K562 (cell line): ENCODE measurements around the gene GLIS1. TPM values are rescaled to one million over a fixed set of nuclear protein-coding genes. Genes with fewer than 3 reads are reported as not detected.

Source experiments
- ATAC-seq: fragments of 200-7000 bp; cut with Tn5 transposase; 3 replicates; pipeline ENCODE4 v1.9.1; 2020; ENCODE audit warnings: moderate library complexity
- BruUV-seq: library from RNA; stranded (reverse); fragments of 400-500 nt; replicated peaks from 2 replicates; lab custom pipeline; 2021; lab: Mats Ljungman, UMichigan
- CTCF ChIA-PET: fragments of 300-600 bp; formaldehyde crosslinking; extraction: SDS; loops from one replicate; lab custom pipeline; 2021; ENCODE audit warnings: low intra/inter-chr PET ratio; lab: Yijun Ruan, JAX
- POLR2A ChIA-PET: fragments of 300-600, 350-650 bp; sonication (Branson Sonifier 250); formaldehyde crosslinking; extraction: SDS; loops from one replicate; lab custom pipeline; 2021; ENCODE audit warnings: antibody characterized with exemption, inconsistent platforms; lab: Yijun Ruan, JAX
- DNase-seq, 4 experiments: peaks; one replicate each; pipeline versions ENCODE4 v3.0.0 to v3.0.0-alpha.2; 2011 to 2018; ENCODE audit warnings: low spot score in 3 of 4, mixed read lengths in 3 of 4; ENCODE audit errors: extremely low read depth in 1 of 4
- FAIRE-seq: peaks from 2 replicates; lab custom pipeline; 2011; peaks lifted over from hg19 to GRCh38; lab: Jason Lieb, UNC
- H2AFZ ChIP-seq: 2 replicates; pipeline ENCODE4 v1.6.0; 2011; ENCODE audit warnings: low read depth, low read length, control low read depth, inconsistent platforms
- H3K27ac ChIP-seq: fragments of 200-600 bp; 3 replicates; pipeline ENCODE4 v1.8.0; 2011; ENCODE audit warnings: low read depth, mild to moderate bottlenecking, control low read depth, inconsistent platforms, low read length, moderate library complexity, mixed read lengths; ENCODE audit errors: extremely low read depth
- H3K27me3 ChIP-seq, 2 experiments: fragments of 300-600 bp in 1 of 2; 2 replicates in 1 of 2; 3 replicates in 1 of 2; pipeline versions ENCODE4 v1.6.0 to v1.8.0; 2011; ENCODE audit warnings: inconsistent platforms in 2 of 2, low read length in 2 of 2, mild to moderate bottlenecking in 1 of 2, mixed read lengths in 1 of 2, moderate library complexity in 1 of 2; ENCODE audit not compliant: control insufficient read depth in 2 of 2, insufficient read depth in 2 of 2
- H3K36me3 ChIP-seq: fragments of 300-600 bp; 3 replicates; pipeline ENCODE4 v1.8.0; 2011; ENCODE audit warnings: mild to moderate bottlenecking, low read length, inconsistent platforms; ENCODE audit not compliant: control insufficient read depth, insufficient read depth
- H3K4me1 ChIP-seq, 2 experiments: fragments of 200-600 bp in 1 of 2; replicated peaks in 1 of 2; 2 replicates in 1 of 2; 3 replicates in 1 of 2; pipeline versions ENCODE4 v1.5.1 to v1.8.0; 2011; ENCODE audit warnings: inconsistent platforms in 2 of 2, low read length in 2 of 2, mild to moderate bottlenecking in 1 of 2, mixed read lengths in 1 of 2, moderate library complexity in 1 of 2; ENCODE audit not compliant: control insufficient read depth in 2 of 2, insufficient read depth in 2 of 2
- H3K4me2 ChIP-seq: 2 replicates; pipeline ENCODE4 v1.6.1; 2011; ENCODE audit warnings: low read length, control low read depth, inconsistent platforms, mixed read lengths; ENCODE audit not compliant: insufficient read depth
- H3K4me3 ChIP-seq: fragments of 200-600 bp; sonication (generic), shearing (Covaris generic); 2 replicates; pipeline ENCODE4 v1.5.1; 2016; ENCODE audit warnings: control low read depth, inconsistent platforms
- H3K79me2 ChIP-seq: fragments of 200-600 bp; 3 replicates; pipeline ENCODE4 v1.8.0; 2011; ENCODE audit warnings: low read length, inconsistent platforms; ENCODE audit not compliant: control insufficient read depth, insufficient read depth
- H3K9ac ChIP-seq, 2 experiments: 2 replicates each; pipeline versions ENCODE4 v1.6.0 to v1.6.1; 2011; ENCODE audit warnings: low read depth in 2 of 2, low read length in 2 of 2, control low read depth in 1 of 2, inconsistent platforms in 1 of 2, mild to moderate bottlenecking in 1 of 2, mixed read lengths in 1 of 2; ENCODE audit not compliant: insufficient read depth in 1 of 2
- H3K9me1 ChIP-seq: one replicate; pipeline ENCODE4 v1.6.0; 2011; ENCODE audit warnings: inconsistent platforms, mild to moderate bottlenecking, low read length, moderate library complexity; ENCODE audit not compliant: control insufficient read depth, insufficient read depth
- H3K9me3 ChIP-seq: replicated peaks from 2 replicates; pipeline ENCODE4 v1.5.1; 2011; ENCODE audit warnings: low read depth, low read length, inconsistent platforms; ENCODE audit not compliant: control insufficient read depth, insufficient read depth
- H4K20me1 ChIP-seq: replicated peaks from 2 replicates; pipeline ENCODE4 v1.6.1; 2011; ENCODE audit warnings: low read length, inconsistent platforms, mixed read lengths; ENCODE audit not compliant: control insufficient read depth, insufficient read depth
- BRCA1 ChIP-seq, 2 experiments: fragments of 450-650 bp in 1 of 2; sonication (generic) in 1 of 2; formaldehyde crosslinking in 1 of 2; IDR thresholded peaks; 2 replicates each; pipeline versions ENCODE4 v1.5.0 to v1.6.1; 2017 to 2020; ENCODE audit warnings: mild to moderate bottlenecking in 1 of 2, missing genetic modification reagents in 1 of 2
- CAMTA2 ChIP-seq: fragments of 250-450 bp; sonication (Bioruptor Pico); conservative IDR thresholded peaks from 2 replicates; pipeline ENCODE4 v1.5.1; 2022
- DLX4 ChIP-seq: fragments of 250-450 bp; sonication (Bioruptor Pico); IDR thresholded peaks from 2 replicates; pipeline ENCODE4 v1.6.1; 2021; ENCODE audit warnings: mild to moderate bottlenecking
- ETV6 ChIP-seq, 3 experiments: fragments of 150-350 bp in 1 of 3; sonication (generic) in 1 of 3; formaldehyde crosslinking in 1 of 3; IDR thresholded peaks; 2 replicates each; pipeline versions ENCODE4 v1.6.1 to v1.8.0; 2014 to 2022; ENCODE audit warnings: borderline replicate concordance in 2 of 3, low read depth in 2 of 3, antibody characterized with exemption in 1 of 3, low read length in 1 of 3, mild to moderate bottlenecking in 1 of 3, missing genetic modification reagents in 1 of 3
- IRF2 ChIP-seq: sonication (generic); formaldehyde crosslinking; IDR thresholded peaks from 2 replicates; pipeline ENCODE4 v1.8.1; 2022; ENCODE audit warnings: mild to moderate bottlenecking, missing genetic modification reagents
- KLF16 ChIP-seq: IDR thresholded peaks from 2 replicates; pipeline ENCODE4 v1.6.1; 2016; ENCODE audit warnings: antibody characterized with exemption
- MAFG ChIP-seq: fragments of 450-650 bp; conservative IDR thresholded peaks from 2 replicates; pipeline ENCODE4 v1.6.1; 2016; ENCODE audit warnings: missing genetic modification characterization, missing compliant biosample characterization
- MEF2A ChIP-seq: IDR thresholded peaks from 2 replicates; pipeline ENCODE4 v1.6.1; 2011; ENCODE audit warnings: low read depth, mild to moderate bottlenecking, low read length, moderate library complexity; ENCODE audit not compliant: control insufficient read depth
- NUFIP1 ChIP-seq: fragments of 450-650 bp; IDR thresholded peaks from 2 replicates; pipeline ENCODE4 v1.6.1; 2018; ENCODE audit not compliant: partially characterized antibody
- SUPT5H ChIP-seq: fragments of 450-650 bp; IDR thresholded peaks from 2 replicates; pipeline ENCODE4 v1.6.1; 2016
- TCFL5 ChIP-seq: fragments of 250-450 bp; sonication (Bioruptor Pico); conservative IDR thresholded peaks from 2 replicates; pipeline ENCODE4 v1.6.1; 2021; ENCODE audit warnings: mild to moderate bottlenecking, moderate library complexity, matching md5 sums
- ZBTB17 ChIP-seq: fragments of 450-650 bp; formaldehyde crosslinking; IDR thresholded peaks from 2 replicates; pipeline ENCODE4 v1.4.0; 2020; ENCODE audit warnings: mild to moderate bottlenecking
- ZBTB26 ChIP-seq: fragments of 450-650 bp; formaldehyde crosslinking; IDR thresholded peaks from 2 replicates; pipeline ENCODE4 v1.4.0; 2022; ENCODE audit warnings: missing genetic modification characterization
- ZNF133 ChIP-seq: fragments of 250-450 bp; sonication (Bioruptor Pico); IDR thresholded peaks from 2 replicates; pipeline ENCODE4 v1.4.0; 2020; ENCODE audit warnings: mild to moderate bottlenecking
- ZNF134 ChIP-seq: fragments of 250-450 bp; sonication (Bioruptor Pico); conservative IDR thresholded peaks from 2 replicates; pipeline ENCODE4 v1.4.0; 2020
- WGBS: fragments of 100-300 bp; shearing (Covaris generic); methylation state at CpG from one replicate; pipeline ENCODE4 v1.1.6; 2016; ENCODE audit warnings: low coverage, mixed read lengths; ENCODE audit not compliant: insufficient coverage; ENCODE audit errors: missing lambda C conversion rate; 5-methylcytosine and 5-hydroxymethylcytosine counted together
- in situ Hi-C: fragments of 300-500 bp; cut with MboI; formaldehyde crosslinking; loops from 4 replicates; pipeline ENCODE4 v1.15.0; 2018; ENCODE audit warnings: inconsistent platforms, mixed read lengths
- intact Hi-C: fragments of 100-400 bp; cut with micrococcal nuclease; formaldehyde crosslinking; loops from 2 replicates; pipeline ENCODE4 v1.14.2; 2022
- polyA plus RNA-seq, 8 experiments: library from polyadenylated mRNA; depleted of rRNA in 4 of 8; stranded (reverse) in 5 of 8; unstranded in 3 of 8; fragments of >200 nt; fragmentation: Nextera tagmentation in 2 of 8; fragmentation: Illumina TruSeq in 1 of 8; extraction: Ambion mirVana in 2 of 8; extraction: Trizol in 1 of 8; gene quantifications; 2 replicates each; pipeline versions ENCODE4 v1.2.1 to v1.2.3, GENCODE V29; 2011 to 2014; ENCODE audit warnings: inconsistent platforms in 1 of 8, missing spikeins in 1 of 8
- total RNA-seq, 7 experiments: library from RNA; depleted of rRNA in 6 of 7; stranded (reverse); fragments of >200 nt in 6 of 7; fragmentation: Illumina TruSeq in 2 of 7; extraction: Trizol in 2 of 7; gene quantifications; 2 replicates each; pipeline versions ENCODE4 v1.2.1 to v1.2.3, GENCODE V29; 2011 to 2021; ENCODE audit warnings: low replicate concordance in 1 of 7

The GLIS1 gene
- total and polyA plus RNA-seq, 9 of the 15 experiments (the other 6 are each of a cell fraction or from before 2014, with no cell fraction given), result not detected

DNA sequence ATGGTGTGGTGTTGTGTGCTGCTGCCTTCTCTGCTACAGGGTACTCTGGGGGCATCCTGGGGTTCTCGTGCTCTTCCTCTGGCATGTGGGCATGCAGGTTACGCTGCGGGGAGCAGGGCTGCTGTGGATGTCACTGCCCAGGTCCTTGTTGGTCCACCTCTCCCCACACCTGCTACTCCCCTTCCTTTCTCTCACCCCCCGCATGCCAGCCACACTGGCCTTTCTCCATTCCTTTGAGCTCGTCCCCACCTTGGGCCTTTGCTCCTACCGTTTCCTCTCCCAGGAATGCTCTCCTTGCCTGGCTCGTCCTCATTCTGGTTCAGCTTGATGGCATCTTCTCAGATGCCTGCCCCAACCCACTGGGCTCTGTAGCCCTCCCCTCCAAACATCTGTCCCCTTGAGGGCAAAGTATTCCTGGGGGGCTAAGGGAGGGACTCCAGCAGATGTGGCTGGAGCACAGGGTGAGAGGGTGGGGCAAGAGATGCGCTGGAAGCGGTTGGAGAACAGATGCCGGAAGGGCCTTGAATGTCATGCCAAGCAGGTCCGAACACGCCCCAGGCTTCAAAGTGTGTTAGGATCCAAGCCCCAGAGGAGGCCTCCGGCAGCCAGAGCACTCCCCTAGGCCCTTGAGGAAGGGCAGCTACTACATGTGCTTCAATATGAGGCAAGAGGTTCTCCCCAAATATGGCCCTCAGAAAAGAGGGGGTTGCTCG is 256.4 kb downstream of the GLIS1 start:
- in situ Hi-C loops, result no loop called here
- 1% methylated on average over 14 of the region's 14 CpGs for WGBS
- H3K9me1 ChIP-seq, result no peaks in the 10 kb centered on the region
- H3K4me3 ChIP-seq, result no peak overlapping the region
- CTCF ChIA-PET, result no interaction called here
- no peak overlapping the region for H2AFZ ChIP-seq
- no peak overlapping the region for H3K4me2 ChIP-seq
- H3K27me3 ChIP-seq, result peaks cover 28 to 80% of the 10 kb centered on the region in 2 experiments
- H3K79me2 ChIP-seq, result no peaks in the 10 kb centered on the region
- no peak overlapping the region for H3K9ac ChIP-seq
- no peak for DNase-seq
- no peaks in the 10 kb centered on the region for H3K36me3 ChIP-seq
- intact Hi-C loops, result loop anchor here (10.0 kb wide), 1 partner anchor 462 kb away; the partner anchor contains the start of genes IFT25 and LRRC42
- peaks cover 0 to 4% of the 10 kb centered on the region in 2 experiments; a peak in 1 of 5 replicates for H3K4me1 ChIP-seq
- H3K27ac ChIP-seq, result no peak overlapping the region
- peaks cover 9% of the 10 kb centered on the region for H4K20me1 ChIP-seq
- no peaks in the 10 kb centered on the region for H3K9me3 ChIP-seq
- FAIRE-seq, result no peak
- no peak for ATAC-seq
- POLR2A ChIA-PET, result interaction anchor here (0.6 to 1.0 kb wide), 2 partner anchors 17 to 151 kb away, joined by 3 read pairs; no protein-coding TSS in a partner anchor
- no TSS peak for BruUV-seq
- TF ChIP-seq SUPT5H (no peak), ZNF133 (no peak), ETV6 (IDR thresholded peaks at IDR 0.05; ENCODE audit: borderline replicate concordance in 1 of 2, low read depth in 2 of 2, low read length in 1 of 2) (no peak), ETV6 (CRISPR knock-in tag; IDR thresholded peaks at IDR 0.05; ENCODE audit: borderline replicate concordance) (no peak), IRF2 (no peak), CAMTA2 (CRISPR knock-in tag) (no peak), ZBTB17 (CRISPR knock-in tag) (no peak), MEF2A (no peak), ZBTB26 (CRISPR knock-in tag) (no peak), KLF16 (no peak), ZNF134 (no peak), MAFG (no peak), NUFIP1 (no peak), BRCA1 (IDR thresholded peaks at IDR 0.05) (no peak), BRCA1 (CRISPR knock-in tag; IDR thresholded peaks at IDR 0.05) (no peak), DLX4 (CRISPR knock-in tag) (no peak), TCFL5 (CRISPR knock-in tag) (no peak)
